AG04450 (cell line): ENCODE data around the gene ORAI2. TPM values are rescaled to one million over a fixed set of nuclear protein-coding genes. Genes with fewer than 3 reads are reported as not detected.

Experiments
- CTCF ChIA-PET: fragments of 300-600, 350-600 bp; formaldehyde crosslinking; extraction: SDS; loops from one replicate; lab custom pipeline; 2022; ENCODE audit warnings: antibody characterized with exemption, inconsistent platforms; lab: Charles Lee
- POLR2A ChIA-PET: fragments of 350-600 bp; formaldehyde crosslinking; extraction: SDS; loops from one replicate; lab custom pipeline; 2021; ENCODE audit warnings: antibody characterized with exemption, inconsistent platforms; lab: Yijun Ruan, JAX
- DNase-seq: peaks from one replicate; pipeline ENCODE4 v3.0.0-alpha.2; 2011; ENCODE audit warnings: low read depth, low spot score
- H3K27ac ChIP-seq: one replicate; pipeline ENCODE4 v1.5.1; 2012; ENCODE audit warnings: low read depth, low read length, control low read depth
- H3K27me3 ChIP-seq: one replicate; pipeline ENCODE4 v1.6.0; 2012; ENCODE audit warnings: low read length; ENCODE audit not compliant: control insufficient read depth, insufficient read depth
- H3K4me3 ChIP-seq: 2 replicates; pipeline ENCODE4 v1.5.1; 2011; ENCODE audit warnings: mild to moderate bottlenecking, low read depth, low read length, control low read depth
- H3K9me3 ChIP-seq: 2 replicates; pipeline ENCODE4 v1.5.1; 2012; ENCODE audit warnings: low read length; ENCODE audit not compliant: control insufficient read depth, insufficient read depth
- CTCF ChIP-seq: IDR thresholded peaks from 2 replicates; pipeline ENCODE4 v1.5.1; 2011; ENCODE audit warnings: low read depth, low read length, control low read depth, inconsistent platforms
- polyA plus RNA-seq: library from polyadenylated mRNA; depleted of rRNA; stranded (reverse); fragments of >200 nt; gene quantifications from 2 replicates; pipeline ENCODE4 v1.2.3, GENCODE V29; 2011

Gene ORAI2
- polyA plus RNA-seq, 1 experiment: 27.8 TPM

GRCh38 chr7:102417105-102417504 lies 16.3 kb upstream of the ORAI2 start:
- no peaks in the 10 kb centered on the region for H3K27me3 ChIP-seq
- POLR2A ChIA-PET: no interaction called here
- no peaks in the 10 kb centered on the region for H3K9me3 ChIP-seq
- DNase-seq: no peak
- no peak overlapping the region for H3K4me3 ChIP-seq
- no peak for TF ChIP-seq CTCF
- no peak overlapping the region for H3K27ac ChIP-seq
- CTCF ChIA-PET: interaction anchor here (0.6 to 0.9 kb wide), 2 partner anchors 18 to 181 kb away, joined by 3 to 4 read pairs; no protein-coding TSS in a partner anchor

GRCh38 chr7:102418592-102418991 lies 14.8 kb upstream of the ORAI2 start:
- ChIA-PET POLR2A (no interaction called here), CTCF (no interaction called here)
- no peak for DNase-seq
- no peak overlapping the region for H3K27ac ChIP-seq
- no peak overlapping the region for H3K4me3 ChIP-seq
- H3K9me3 ChIP-seq: no peaks in the 10 kb centered on the region
- no peaks in the 10 kb centered on the region for H3K27me3 ChIP-seq
- TF ChIP-seq CTCF: no peak

- ChIA-PET CTCF (interaction anchor here (0.9 kb wide), 1 partner anchor 9 kb away, joined by 3 read pairs; no protein-coding TSS in a partner anchor), POLR2A (no interaction called here)
- Histone ChIP-seq H3K9me3 (no peaks in the 10 kb centered on the region; the same call in 1 of the 2 replicates), H3K27ac (no peak overlapping the region), H3K4me3 (no peak overlapping the region), H3K27me3 (no peaks in the 10 kb centered on the region)
- no peak for TF ChIP-seq CTCF
- DNase-seq: no peak
Observed at GRCh38 chr7:102421706-102422240, 11.6 kb upstream of the ORAI2 start.

- Histone ChIP-seq H3K4me3 (no peak overlapping the region), H3K9me3 (no peaks in the 10 kb centered on the region; the same call in 1 of the 2 replicates), H3K27me3 (no peaks in the 10 kb centered on the region), H3K27ac (no peak overlapping the region)
- CTCF ChIA-PET: no interaction called here
- TF ChIP-seq CTCF: no peak
- DNase-seq: no peak
- POLR2A ChIA-PET: no interaction called here
Observed at GRCh38 chr7:102424129-102424551, 9.2 kb upstream of the ORAI2 start.

- H3K27ac ChIP-seq: no peak overlapping the region
- ChIA-PET CTCF (no interaction called here), POLR2A (no interaction called here)
- TF ChIP-seq CTCF: no peak
- no peak for DNase-seq
- no peak overlapping the region for H3K4me3 ChIP-seq
- H3K27me3 ChIP-seq: no peaks in the 10 kb centered on the region
- H3K9me3 ChIP-seq: no peaks in the 10 kb centered on the region; the same call in 1 of the 2 replicates
Observed at GRCh38 chr7:102424787-102425218, 8.6 kb upstream of the ORAI2 start.
